GM19239 (cell line): ENCODE measurements around the gene CTF1.
A peak's percentile ranks its signal among the peaks of the same experiment; 100 is the strongest.
"Not testable (repeated sequence)": the region's sequence is repeated elsewhere in the genome, so short reads cannot be mapped to it uniquely, and the experiment has no call there.

Experiments
- DNase-seq: peaks from one replicate; pipeline ENCODE4 v3.0.0; 2011; ENCODE audit warnings: low spot score; ENCODE audit not compliant: insufficient read length
- FAIRE-seq: peaks from 2 replicates; lab custom pipeline; 2011; peaks lifted over from hg19 to GRCh38; lab: Jason Lieb, UNC

CTF1 gene, protein sequence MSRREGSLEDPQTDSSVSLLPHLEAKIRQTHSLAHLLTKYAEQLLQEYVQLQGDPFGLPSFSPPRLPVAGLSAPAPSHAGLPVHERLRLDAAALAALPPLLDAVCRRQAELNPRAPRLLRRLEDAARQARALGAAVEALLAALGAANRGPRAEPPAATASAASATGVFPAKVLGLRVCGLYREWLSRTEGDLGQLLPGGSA

DNA sequence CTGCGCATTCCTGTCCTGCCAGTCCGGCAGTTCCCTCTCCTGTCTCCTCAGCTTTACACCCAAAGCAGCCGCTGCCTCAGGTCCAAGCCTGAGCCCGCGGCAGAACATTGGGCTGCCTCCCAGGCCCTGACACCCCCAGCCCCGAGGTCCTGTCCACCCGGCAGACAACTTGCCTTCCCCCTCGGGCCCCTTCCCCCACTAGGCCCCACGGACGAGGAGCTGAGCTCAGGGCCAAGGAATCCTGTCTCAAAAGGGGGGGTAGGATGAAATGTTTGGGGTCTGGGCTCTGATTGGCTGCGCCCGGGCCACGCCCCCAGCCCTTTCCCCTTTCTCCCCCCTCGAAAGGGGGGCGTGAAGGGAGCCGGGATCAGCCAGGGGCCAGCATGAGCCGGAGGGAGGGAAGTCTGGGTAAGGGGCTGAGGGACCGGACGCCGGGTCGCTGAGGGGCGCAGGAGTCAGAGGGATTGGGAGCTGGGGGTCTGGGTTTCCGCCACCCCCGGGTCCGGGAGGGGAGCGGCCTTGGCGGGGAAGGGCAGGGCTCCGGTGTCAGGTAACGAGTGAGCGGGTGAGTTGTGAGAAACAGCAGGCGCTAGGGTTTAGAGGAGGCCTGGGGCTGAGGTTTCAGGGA, at the start of gene CTF1:
Gene CTF1 (plus strand): TSS at position 354 of the 628 bp plus-strand sequence. CDS start 30 bp downstream, at position 384.
- no peak for FAIRE-seq
- DNase-seq: no peak

DNA sequence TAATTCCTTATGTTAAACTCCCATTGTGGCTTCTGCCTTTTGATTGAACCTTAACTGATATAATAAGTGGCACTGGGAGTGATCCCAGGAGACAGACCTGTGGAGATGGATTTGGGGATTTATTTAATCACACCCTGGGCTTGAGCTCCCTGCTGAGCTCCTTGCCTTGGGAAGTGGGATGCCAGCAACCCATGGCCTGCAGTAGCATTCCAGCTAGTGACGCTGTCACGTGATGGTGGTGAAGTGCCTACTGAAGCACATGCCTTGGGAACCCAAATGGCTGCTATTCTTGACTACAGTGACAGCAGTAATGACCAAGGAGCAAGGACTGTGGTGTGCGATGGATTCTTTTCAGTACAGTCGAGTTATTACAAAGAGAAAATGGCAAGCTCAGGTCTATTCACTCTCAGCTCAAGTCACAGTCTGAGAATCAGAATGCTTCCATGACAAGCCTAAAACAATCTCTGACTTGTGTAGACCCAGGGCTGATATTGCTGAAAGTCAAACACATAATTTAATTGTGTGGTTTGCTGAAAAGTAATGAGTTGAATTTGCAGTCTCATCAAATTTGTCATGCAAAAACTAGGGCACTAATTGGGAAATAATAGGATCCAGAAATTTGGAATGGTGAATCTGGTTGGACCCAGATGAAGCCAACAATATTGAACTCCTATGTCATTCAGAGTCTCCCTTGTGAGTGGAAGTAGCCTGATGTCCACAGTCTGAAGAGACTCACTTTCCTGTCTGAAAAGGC, 49.6 kb upstream of the CTF1 start:
- DNase-seq: no peak
- no peak for FAIRE-seq

DNA sequence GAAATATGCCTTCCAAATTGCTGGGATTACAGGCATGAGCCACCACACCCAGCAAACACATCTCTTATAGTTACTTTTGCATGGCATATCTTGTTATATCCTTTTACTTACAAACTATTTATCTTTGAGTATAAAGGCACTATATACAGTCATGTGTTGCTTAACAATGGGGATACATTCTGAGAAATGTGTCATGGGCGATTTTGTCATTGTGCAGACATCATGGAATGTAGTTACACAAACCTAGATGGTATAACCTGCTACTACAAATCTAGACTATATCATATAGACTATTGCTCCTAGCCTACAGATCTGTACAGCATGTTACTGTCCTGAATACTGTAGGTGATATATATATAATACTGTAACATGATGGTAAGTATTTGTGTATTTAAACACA, 46.2 kb upstream of the CTF1 start:
- DNase-seq (no peak), FAIRE-seq (no peak)

DNA sequence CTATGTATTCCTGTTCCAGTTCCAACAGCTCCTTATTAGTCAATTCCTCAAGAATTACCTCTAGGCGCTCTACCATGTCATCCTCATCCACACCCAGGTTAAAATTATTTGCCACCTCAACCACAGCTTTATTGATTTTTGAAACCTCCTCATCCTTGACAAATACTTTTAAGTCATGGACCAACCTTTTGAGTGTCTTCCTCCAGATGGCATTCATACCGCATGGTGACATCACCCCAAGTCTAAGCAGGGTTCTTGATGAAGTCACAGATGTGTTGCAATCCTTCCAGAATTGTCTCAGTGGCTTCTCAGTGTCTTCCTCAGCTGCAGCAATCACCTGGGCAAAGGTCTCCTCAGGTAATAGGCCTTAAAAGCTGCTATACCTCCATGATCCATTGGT, 42.7 kb upstream of the CTF1 start:
- DNase-seq (no peak), FAIRE-seq (no peak)

DNA sequence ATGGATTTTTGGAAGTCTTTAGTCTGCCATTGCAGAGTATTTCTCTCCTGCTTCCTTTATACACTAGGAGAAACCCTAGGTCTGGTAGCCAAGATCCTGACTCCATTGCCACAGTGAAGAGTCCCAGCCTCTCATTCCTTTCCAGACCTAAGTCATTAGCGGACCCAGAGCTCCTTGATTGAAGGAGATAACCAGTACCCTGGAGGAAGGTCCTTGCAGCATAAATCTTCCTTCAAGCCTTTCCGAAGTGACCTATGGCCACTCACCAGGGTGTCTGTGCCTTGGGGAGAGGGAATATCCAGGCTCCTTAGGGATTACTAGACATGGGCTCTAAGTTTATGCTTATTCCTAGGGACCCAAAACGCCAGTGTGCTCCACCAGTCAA, 38.3 kb upstream of the CTF1 start:
- FAIRE-seq (no peak), DNase-seq (no peak)

DNA sequence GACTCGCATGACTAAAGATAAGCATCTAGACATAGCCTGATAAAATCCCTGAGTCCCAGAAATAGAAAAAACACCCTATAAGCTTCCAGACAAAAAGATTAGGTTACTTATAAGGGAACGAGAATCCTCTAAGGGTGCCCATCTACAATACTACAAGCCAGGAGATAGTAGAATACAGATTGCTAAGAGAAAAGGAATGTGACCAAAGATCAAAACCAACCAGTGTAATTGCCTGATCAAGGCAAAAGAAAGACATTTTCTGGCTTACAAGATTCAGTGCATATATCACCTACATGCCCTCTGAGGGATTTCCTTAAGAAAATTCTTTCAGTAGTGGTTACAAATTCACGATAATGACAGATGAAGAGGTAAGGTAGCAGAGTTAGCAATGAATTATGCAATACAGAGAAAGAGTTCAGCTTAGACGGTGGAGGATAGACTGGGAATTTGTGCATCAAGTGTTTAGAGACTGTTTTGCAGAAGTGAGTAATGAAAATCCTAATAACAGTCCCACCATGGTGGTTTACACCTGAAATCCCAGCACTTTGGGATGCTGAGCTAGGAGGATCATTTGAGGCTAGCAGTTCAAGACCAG, 37.5 kb upstream of the CTF1 start:
- DNase-seq (no peak), FAIRE-seq (no peak)

DNA sequence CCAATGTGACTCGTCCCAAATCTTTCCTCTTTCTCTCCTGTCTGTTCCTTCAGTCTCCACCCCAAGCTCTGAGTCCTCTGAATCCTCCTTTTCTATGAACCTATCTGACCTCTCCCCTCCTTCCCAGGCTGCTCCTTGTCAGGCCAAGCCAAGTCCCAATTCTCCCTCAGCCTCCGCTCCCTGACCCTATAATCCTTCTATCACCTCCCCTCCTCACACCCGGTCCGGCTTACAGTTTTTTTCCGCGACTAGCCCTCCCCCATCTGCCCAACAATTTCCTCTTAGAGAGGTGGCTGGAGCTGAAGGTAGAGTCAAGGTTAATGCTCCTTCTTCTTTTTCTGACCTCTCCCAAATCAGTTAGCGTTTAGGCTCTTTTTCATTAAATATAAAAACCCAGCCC, 35.7 kb upstream of the CTF1 start:
- DNase-seq, FAIRE-seq: not testable (repeated sequence)

DNA sequence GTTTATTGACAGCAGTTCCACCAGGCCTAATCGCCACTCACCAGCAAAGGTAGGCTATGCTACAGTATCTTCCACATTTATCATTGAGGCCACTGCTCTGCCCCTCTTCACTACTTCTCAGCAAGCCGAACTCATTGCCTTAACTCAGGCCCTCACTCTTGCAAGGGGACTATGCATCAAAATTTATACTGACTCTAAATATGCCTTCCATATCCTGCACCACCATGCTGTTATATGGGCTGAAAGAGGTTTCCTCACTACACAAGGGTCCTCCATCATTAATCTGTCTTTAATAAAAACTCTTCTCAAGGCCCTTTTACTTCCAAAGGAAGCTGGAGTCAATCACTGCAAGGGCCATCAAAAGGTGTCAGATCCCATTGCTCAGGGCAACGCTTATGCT, 33.2 kb upstream of the CTF1 start:
- FAIRE-seq, DNase-seq: not testable (repeated sequence)

DNA sequence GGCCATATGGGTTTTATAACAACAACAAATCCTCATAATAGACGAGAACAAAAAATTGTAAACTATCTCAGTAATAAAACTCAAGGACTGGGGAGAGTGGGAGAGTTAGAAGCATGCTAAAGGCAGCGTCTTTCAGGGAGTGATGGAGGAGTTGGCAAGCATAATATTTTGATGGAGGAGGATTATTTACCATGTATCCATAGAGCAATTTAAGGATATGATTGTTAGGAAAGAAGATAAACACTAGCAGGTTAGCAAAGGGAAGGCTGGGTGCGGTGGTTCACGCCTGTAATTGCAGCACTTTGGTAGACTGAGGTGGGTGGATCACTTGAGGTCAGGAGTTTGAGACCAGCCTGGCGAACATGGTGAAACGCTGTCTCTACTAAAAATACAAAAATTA, 30.4 kb upstream of the CTF1 start:
- DNase-seq (no peak), FAIRE-seq (no peak)

DNA sequence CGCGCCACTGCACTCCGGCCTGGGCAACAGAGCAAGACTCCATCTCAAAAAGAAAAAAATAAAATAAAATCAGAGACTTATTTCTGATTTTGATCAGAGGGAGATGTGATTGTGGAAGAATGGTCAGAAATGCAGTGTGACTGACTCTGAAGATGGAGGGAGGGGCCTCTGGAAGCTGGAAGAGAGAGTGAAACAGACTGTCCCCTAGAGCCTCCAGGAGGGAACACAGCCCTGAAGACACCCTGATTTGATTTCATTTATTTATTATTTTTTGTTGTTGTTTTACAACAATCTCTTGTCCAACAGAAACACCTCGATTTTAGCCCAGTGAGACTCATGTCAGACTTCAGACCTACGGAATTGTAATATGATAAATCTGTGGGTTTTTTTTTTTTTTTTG, 28.7 kb upstream of the CTF1 start:
- no peak for FAIRE-seq
- DNase-seq: no peak

DNA sequence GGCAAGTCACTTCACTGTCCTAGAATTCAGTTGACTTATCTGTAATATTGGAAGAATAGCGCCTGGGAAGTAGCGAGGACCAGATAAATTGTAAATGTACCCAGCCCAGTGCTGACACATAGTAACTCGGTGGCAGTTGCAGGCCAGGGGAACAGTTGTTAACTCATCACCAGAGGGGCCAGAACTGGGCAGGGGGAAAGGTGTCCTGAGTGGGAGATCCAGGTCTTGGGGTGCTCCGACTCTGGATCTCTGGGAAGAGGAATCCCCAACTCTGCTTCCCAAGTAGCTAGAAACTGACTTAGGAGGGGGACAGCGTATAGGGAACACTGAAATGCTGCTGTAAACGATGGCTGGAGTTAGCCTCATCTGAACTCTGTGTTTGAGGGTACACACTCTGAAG, 25.5 kb upstream of the CTF1 start:
- DNase-seq (no peak), FAIRE-seq (no peak)

DNA sequence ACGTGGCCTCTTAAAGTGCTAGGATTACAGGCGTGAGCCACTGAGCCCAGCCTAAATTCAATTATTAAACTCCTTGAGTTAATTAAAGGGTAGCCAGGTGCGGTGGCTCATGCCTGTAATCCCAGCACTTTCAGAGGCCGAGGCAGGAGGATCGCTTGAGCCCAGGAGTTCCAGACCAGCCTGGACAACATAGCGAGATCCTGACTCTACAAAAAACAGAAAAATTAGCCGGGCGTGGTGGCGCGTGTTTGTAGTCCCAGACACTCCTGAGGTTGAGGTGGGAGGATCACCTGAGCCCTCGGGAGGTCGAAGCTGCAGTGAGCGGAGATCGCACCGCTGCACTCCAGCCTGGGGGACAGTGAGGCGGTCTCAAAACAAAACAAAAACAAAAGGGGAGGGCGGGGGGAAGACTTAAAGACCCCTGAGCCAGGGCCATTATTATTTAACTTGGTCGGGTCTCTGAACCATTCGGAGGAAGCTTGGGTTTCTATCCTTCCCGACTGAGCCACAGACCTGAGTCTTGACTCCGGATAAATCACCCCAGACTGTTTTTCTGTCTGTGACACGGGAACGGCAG, 22.1 kb upstream of the CTF1 start:
- DNase-seq: no peak
- FAIRE-seq: no peak

DNA sequence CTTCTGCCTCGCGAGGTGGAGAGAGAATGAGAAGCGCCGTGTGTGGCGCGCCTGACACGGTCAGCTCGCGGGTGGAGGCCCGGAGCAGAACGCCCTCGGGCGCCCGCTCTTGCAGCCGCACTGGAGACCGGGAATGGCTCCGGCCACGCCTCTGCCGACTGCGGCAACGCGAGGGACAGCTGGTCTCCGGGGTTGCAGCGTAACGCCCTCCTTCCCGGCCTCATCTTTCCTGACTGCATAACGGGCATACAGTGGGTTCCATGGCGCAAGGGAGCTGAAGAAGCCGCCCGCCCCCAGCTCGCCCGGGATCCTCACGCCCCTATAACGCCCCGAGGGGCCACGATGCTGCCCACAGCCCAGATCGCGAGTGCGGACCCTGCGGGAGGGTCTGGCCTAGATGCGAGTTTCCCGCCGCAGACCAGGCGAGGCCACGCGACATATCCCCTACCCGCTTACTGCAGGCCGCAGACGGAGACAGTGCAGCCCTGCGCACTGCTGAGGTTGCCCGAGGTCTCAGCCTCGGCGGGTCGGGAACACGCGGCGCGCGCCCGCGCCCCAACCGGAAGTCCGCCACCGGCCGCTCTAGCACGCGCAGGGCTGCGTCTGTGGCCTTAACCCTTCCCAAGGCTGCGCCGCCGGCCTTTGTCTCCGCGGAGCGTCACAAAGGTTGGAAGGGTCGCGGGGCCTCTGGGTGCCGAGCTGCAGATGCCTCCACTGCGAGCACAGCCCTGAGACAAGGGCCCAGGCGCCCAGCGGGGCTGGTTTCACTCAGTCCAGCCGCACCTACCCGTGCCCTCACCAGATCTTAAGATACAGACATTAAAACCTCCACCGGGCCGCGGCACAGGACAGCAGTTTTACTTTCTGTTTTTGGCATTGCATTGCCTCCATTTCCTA, 21.3 kb upstream of the CTF1 start:
- peak; percentile 92 for FAIRE-seq
- DNase-seq: peak; percentile 75

DNA sequence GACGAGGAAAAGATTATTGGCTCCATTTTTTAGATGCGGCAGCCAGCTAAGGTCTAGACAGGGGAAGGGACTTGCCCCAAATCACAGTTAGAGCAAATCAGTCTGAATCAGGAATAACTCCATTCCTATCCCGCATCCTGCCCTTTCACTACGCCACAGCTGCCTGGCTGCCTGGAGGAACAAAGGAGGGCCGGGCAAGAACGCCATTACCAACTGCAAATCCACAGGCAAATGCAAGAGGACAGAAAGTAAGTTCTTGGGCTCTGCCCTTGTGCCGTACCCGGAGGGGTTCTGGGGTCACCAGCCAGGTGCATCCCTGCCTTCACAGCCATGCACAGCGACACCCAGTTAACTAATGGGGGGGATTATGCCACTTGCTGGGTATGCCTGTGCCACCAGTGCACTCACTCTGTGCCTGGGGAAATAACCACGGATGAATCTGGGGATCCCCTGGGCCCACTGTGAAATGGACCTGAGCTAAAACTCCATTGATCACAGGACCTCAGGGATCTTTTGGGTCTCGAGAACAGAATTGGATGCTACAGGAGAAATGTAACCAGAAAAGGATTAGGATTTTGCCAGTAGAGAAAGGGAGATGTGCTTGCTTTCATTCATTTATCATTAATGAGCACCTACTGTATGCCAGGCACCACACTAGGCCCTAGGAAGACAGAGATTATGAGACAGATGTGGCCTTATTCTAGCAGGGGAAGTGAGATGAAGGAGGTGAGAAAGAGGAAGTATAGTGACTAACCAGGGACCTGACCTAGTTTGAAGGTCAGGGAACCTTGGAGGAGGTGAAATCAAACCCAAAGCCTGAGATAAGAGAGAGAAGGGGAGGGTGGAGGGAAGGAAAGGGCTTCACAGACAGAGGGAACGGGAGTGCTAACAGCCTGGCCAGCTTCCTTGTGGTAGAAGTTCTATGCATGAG, 20.3 kb upstream of the CTF1 start:
- no peak for DNase-seq
- peak; percentile 87 for FAIRE-seq

DNA sequence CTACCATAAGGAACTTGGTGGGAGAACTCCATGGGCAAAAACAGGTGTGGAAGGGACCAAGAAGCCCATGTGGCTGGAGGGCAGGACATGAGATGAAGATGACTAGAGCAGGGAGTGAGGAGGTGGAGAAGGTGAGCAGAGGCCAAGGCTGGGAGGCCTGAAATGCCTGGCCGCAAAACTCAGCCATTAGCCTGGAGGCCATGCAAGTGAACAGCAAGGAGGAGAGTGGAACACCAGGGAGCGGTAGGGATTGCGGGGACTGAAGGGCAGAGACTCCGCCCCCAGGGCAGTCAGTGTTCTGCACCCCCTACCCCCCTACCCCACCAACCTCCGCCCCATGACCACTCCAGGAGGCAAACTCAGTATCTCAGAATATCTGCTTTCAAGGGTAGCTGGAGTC, 19.5 kb upstream of the CTF1 start:
- FAIRE-seq (no peak), DNase-seq (no peak)

DNA sequence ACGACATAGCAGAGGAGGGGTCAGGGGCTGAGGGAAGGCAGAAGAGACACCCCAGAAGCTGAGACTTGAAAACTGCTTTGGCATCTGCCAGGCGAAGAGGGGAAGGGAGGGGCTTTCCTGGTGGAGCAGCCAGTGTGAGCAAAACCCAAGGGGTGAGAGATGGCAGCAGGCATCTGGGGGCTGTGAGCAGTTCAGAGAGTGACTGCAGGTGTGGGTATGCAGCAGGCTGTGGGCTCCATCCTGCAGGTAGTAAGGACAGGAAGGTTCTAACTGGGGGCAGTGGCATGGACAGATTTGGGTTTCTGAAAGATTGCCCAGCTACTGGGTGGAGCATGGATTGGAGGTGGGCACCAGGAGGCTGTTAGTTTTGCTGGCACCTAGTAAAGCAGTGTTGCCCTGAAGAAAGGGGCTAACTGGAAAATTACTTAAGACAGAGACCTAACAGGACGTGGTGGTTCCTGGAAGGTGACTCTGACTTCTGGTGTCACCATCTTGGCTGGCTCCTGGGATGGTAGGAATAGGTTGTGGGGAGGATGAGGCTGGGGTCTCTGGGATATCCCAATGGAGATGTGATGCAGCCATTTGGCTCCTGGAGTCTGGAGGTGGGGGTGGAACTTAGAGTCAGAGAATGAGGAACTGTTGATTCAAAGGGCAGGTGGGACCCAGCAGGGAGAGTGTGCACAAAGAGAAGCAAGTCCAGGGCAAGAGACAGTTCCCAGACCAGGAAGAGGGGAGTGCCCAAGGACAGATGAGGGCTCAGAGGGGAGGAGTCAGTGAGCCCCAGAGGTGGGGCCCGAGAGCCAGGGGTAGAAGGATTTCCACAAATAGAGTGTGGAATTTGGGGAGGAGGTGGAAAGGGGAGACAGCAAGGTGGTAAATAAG, 13.7 kb upstream of the CTF1 start:
- DNase-seq (no peak), FAIRE-seq (no peak)

DNA sequence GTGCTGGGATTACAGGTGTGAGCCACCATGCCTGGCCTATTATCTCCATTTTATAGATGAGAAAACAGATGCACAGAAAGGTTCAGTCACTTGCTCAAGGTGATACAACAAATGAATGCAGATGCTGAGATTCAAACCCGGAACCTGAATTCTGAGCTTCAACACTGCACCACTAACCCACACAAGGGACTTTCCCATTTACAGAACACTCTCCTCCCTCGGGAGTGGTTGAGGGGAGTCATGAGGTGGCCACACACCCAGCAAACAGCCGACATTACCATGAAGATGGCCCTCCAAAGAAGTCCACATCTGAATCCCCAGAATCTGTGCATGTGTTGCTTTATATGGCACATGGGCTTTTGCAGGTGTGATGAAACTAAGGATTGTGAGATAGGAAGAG, 11.7 kb upstream of the CTF1 start:
- FAIRE-seq: no peak

DNA sequence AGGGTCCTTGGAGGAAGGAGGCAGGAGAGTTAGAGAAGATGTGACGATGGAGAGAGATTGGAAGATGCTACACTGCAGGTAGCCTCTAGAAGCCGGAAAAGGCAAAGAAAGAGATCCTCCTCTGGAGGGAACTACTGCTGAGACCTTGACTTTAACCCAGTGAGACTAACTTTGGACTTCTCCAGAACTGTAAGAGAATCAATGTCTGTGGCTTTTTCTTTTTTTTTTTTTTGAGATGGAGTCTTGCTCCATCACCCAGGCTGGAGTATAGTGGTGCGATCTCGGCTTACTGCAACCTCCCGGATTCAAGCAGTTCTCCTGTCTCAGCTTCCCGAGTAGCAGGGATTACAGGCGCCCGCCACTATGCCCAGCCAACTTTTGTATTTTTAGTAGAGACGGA, 11.2 kb upstream of the CTF1 start:
- DNase-seq (no peak), FAIRE-seq (no peak)

More for the DNA sequence above, 11.7 kb upstream of the CTF1 start:
- DNase-seq: no peak
